OCI-LY1 (cell line): Measurements from ENCODE around the gene LRRC1.

ENCODE experiments used
- EZH2 ChIP-seq: fragments of 200-600 bp; sonication (generic), shearing (Covaris generic); IDR thresholded peaks from 2 replicates; pipeline ENCODE4 v1.8.0; 2017; ENCODE audit warnings: borderline replicate concordance, mixed run types, mild to moderate bottlenecking, antibody characterized with exemption, low read length, moderate library complexity, mixed read lengths
- TF ChIP-seq, protein P1 (sequence below): fragments of 200-600 bp; sonication (generic), shearing (Covaris generic); IDR thresholded peaks from 2 replicates; pipeline ENCODE4 v1.5.1; 2017; ENCODE audit warnings: mild to moderate bottlenecking, antibody characterized with exemption, low read length, moderate library complexity, mixed read lengths

DNA sequence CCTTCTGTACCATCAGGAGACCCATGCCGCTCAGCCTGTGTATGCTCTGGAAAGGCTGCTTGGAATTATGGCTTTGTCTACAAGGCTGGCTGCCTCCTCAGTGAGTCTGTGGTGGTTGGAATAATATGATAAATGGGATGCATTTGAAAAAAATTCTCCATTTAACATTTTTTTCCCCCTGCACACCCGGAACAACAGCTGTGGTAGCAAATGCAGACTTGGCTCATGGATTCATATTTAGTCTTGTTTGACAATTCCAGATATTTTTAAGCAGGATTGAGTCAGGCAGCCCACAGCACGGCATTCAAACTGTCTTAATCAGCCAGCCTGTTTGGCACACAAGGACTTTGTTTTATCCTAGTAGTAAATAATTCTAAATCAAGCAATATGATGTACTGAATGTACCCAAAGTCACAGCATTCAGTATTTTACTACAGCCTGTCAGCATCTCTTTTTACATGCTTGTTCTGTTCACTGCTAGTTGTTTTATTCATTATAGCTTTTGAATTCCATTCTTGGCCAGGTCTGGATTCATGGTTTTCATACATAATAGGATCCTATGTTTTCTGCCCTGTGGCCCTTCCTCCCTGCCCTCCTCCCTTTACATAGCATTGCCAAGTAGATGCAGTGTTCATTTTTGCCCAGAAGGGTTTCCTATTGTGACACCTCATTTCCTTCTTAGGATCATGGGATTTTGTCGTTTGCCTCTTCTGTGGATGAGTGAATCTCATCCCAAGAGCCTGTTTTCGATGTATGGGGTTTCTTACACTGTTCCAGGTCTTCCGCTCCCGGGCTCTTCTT, 68.1 kb downstream of the LRRC1 start:
- TF ChIP-seq, protein P1, sequence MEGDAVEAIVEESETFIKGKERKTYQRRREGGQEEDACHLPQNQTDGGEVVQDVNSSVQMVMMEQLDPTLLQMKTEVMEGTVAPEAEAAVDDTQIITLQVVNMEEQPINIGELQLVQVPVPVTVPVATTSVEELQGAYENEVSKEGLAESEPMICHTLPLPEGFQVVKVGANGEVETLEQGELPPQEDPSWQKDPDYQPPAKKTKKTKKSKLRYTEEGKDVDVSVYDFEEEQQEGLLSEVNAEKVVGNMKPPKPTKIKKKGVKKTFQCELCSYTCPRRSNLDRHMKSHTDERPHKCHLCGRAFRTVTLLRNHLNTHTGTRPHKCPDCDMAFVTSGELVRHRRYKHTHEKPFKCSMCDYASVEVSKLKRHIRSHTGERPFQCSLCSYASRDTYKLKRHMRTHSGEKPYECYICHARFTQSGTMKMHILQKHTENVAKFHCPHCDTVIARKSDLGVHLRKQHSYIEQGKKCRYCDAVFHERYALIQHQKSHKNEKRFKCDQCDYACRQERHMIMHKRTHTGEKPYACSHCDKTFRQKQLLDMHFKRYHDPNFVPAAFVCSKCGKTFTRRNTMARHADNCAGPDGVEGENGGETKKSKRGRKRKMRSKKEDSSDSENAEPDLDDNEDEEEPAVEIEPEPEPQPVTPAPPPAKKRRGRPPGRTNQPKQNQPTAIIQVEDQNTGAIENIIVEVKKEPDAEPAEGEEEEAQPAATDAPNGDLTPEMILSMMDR: no peak
- TF ChIP-seq EZH2: no peak
